Measurements from ENCODE around the gene ROBO1.
"Not testable (repeated sequence)": the region's sequence is repeated elsewhere in the genome, so short reads cannot be mapped to it uniquely, and the experiment has no call there.

ROBO1 gene

DNA sequence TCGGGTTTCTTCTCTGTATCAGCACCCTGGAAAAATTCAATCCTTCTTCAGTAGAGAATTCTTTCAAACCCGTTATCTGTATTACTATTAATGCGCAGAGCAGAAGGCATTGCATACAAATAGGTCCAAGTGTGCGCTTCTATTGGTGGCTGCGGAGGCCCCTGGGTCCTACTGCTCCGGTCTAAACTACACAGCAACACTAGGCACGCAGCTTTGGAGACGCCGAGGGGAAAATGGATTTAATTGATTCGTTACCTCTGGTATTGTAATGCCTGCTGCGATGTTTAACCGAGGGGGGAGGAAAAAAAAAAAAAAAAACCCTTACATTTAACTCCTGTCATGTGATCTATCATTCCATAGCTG lies at the start of gene ROBO1:
Gene ROBO1 (minus strand): TSS at position 94 of the 363 bp plus-strand sequence.
- no peak for DNase-seq

- no peak for DNase-seq
Measured at GRCh38 chr3:79817224-79817623, 49.4 kb upstream of the ROBO1 start.

DNA sequence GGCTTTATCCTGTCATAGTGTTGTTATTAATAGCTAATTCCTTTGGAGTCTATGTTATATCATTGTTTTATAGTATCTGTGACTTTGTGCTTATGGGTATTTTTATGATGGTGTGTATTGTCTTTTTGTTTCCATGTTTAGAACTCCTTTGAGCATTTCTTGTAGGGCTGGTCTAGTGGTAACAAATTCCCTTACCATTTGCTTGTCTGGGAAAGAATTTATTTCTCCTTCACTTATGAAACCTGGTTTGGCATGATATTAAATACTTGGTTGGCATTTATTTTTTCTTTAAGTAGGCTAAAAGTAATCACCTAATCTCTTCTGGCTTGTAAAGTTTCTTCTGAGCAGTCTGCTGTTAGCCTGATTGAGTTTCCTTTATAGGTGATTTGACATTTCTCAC lies 47.7 kb upstream of the ROBO1 start:
- no peak for DNase-seq

- no peak for DNase-seq
Measured at GRCh38 chr3:79810581-79810980, 42.8 kb upstream of the ROBO1 start.

DNA sequence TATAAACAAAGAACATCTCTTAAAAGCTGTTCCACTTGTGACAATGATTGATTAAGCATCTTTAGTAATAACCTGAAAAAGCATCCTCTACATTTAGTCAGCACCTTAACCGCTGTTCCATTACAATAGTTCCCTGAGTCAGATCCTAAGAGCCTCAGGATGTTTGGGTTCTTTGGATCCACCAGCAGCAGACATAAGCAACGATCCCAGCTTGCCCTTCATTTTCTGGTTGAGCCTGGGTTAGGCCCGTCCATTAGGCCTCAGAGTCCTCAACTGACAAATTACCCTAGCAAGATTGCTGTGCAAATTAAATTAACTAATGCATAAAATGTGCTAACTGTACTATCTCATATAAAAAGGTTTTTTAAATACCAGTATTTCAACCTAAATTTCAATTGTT lies 42.3 kb upstream of the ROBO1 start:
- DNase-seq, result no peak

DNA sequence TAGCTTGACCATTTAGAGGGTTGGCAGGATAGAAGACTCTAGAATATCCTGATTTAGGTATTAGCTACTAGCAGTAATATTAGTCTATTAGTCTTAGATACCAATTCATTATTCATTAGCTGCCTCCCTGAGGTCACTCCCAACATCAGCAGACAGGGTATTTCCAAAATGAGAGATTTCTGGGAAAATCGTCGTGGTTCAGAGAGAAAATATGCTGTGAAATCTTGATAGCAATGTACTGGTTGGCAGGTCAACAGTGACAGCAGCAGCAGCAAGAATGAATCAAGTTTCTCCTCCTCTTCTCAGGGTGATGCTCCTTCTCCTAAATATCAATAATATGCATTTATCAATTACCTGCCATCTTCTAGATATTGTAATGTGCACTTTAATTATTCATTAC lies 41.3 kb upstream of the ROBO1 start:
- DNase-seq, result no peak

DNA sequence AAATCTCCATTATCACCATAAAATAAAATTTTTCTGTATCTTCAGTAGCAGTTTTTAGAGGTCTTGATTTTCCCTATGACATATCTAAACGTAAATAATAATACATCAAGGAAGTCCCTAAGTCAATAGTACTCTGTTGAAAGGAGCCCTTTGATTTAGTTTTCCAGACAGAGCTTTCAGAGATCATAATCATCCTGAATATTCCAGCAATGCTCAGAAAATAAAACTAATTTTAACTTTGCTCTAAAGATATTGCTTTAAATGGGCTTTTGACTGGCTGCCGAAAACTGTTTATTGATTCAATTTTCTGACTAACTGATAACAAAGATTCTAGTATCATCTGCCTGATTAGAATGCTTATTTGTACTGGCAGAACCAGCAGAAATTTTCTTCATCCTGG lies 40.7 kb upstream of the ROBO1 start:
- DNase-seq, result no peak

DNA sequence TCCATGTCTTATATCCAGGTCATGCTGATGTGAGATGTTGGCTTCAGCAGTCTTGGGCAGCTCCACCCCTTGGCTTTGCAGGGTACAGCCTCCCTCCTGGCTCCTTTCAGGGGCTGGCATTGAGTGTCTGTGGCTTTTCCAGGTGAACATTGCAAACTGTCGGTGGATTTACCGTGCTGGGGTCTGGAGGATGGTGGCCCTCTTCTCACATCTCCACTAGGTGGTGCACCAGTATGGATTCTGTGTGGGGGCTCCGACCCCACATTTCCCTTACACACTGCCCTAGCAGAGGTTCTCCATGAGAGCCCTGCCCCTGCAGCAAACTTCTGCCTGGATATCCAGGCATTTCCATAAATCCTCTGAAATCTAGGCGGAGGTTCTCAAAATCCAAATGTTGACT lies 22.4 kb upstream of the ROBO1 start:
- not testable (repeated sequence) for DNase-seq

GRCh38 chr3:79773291-79773690 lies 5.5 kb upstream of the ROBO1 start:
- no peak for DNase-seq

- no peak for DNase-seq
Measured at GRCh38 chr3:79769229-79769628, 1.4 kb upstream of the ROBO1 start.

DNA sequence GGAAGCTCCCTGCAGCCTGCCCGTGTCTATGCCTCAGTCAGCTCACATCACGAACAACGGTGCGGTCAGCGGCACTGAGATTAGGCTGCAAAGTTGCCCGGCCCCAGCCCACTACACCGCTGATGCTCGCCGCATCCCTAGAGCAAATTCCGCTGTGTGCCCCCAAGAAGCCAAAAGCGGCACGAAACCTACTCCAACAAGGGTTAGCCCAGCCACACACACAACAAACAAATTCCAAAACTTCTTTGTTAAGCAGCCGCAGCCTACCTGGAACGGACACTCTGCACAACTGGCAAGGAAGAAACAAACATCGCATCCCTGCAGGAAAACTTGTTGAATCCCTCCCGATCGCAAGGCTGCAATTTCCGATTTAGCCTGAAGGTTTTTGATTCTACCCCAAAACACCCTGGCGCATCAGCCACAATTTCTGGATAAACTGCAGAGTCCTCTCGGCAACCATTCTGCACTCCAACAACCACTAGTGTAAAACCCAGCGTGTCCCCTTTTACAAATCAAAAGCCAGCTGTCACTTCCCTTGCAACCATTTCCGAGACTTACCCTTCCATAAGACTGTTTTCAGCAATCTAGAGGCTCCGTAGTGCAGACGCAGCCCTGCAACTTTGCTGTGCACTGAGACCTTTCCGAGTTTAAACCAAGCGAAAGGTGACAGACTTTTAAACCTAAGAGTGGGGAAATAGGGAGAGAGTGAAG lies 449 bp downstream of the ROBO1 start:
- no peak for DNase-seq

GRCh38 chr3:79766496-79767193 lies 1.2 kb downstream of the ROBO1 start:
- DNase-seq, result no peak

GRCh38 chr3:79765911-79766310 lies 1.9 kb downstream of the ROBO1 start:
- DNase-seq, result no peak

GRCh38 chr3:79761441-79761840 lies 6.4 kb downstream of the ROBO1 start:
- DNase-seq, result no peak

- DNase-seq, result no peak
Measured at GRCh38 chr3:79751703-79752102, 16.1 kb downstream of the ROBO1 start.

DNA sequence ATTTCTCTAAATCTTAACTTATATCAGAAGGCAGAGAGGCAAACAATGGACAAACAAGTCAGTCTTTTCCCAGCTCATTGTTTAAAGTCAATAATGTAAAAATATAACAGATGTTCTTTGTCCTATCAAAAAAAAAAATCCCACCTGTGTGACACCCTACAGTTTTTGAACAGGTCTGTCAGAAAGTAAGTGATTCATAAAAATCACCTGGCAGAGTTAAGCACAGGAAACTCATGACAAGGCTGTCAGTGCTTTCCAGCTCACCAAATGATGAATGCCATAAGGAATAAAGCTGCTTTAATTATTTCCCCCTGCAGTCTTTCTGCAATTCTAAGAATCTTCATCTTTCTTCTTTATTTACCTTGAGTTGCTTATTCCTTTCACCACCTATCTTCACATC lies 30.3 kb downstream of the ROBO1 start:
- DNase-seq, result no peak

GRCh38 chr3:79729096-79729495 lies 38.7 kb downstream of the ROBO1 start:
- DNase-seq, result no peak

DNA sequence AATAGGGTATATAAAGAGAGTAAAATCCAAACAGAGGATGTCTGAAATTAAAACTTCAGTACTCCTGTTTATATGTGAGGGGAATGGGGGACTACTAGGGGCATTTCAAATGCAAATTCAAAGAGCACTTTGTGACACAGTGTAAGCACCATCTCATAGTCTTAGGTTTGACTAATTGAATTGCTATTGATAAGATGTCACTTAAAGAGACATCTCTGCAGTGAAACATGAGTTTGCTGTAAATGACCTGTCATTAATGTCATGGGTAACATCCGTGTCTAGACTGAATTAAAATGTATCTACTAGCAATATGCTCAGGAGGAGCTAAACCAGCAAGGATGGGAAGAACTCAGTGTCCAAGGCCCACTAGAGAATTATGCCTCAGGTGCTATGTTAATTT lies 41.0 kb downstream of the ROBO1 start:
- no peak for DNase-seq

GRCh38 chr3:79724206-79724605 lies 43.6 kb downstream of the ROBO1 start:
- no peak for DNase-seq

DNA sequence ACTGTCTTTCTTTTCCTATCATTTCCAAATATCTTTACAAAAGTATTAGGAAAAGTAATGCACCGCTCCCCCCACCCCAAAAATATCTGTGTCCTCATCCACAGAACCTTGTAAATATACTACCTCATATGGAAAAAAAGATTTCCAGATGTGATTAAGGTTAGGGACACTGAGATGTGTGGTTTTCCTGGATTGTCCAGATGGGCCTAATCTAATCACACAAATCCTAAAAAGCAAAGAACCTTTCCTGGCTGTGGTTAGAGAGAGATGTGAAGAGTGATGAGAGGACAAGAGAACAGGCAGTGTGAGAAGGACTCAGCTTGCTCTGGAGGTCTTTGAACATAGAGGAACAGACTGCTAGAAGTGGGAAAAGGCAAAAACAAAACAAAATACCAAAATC lies 77.7 kb downstream of the ROBO1 start:
- no peak for DNase-seq

DNA sequence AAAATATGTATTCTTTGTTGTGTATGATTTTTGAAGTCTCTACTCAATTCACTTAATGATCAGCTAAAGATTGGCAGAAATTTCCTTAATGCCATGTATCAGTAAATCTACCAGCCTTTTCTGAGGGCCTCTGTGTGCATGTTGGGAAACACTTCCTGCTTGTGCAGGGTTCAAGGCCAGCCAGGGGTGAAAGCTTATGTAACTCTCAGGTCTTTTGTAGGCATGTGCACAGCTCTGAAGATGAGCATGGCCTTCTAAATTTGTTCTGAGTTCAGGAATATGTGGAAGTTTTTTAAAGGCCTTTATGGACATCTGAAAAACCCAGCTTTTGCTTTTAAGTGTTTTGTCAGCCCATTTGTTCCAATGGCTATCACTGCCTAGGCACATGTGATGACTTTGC lies 82.7 kb downstream of the ROBO1 start:
- DNase-seq, result no peak

DNA sequence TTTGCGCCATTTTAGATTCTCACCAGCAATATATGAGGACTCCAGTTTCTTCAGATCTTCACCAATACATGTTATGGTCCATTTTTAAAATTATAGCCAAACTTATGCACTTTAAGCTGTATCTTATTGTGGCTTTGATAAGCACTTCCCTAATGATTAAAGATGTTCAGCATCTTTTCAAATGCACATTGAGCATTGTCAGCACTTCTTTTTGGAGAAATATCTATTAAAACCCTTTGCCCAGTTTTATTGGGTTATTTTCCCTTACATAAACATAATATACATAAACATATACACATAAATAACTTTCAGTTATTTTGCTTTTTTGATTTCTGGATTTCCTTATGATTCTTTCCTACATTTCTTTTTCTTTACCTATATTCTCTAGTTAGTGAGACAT lies 83.8 kb downstream of the ROBO1 start:
- DNase-seq, result no peak

- DNase-seq, result no peak
Measured at GRCh38 chr3:79672731-79673130, 95.1 kb downstream of the ROBO1 start.

DNA sequence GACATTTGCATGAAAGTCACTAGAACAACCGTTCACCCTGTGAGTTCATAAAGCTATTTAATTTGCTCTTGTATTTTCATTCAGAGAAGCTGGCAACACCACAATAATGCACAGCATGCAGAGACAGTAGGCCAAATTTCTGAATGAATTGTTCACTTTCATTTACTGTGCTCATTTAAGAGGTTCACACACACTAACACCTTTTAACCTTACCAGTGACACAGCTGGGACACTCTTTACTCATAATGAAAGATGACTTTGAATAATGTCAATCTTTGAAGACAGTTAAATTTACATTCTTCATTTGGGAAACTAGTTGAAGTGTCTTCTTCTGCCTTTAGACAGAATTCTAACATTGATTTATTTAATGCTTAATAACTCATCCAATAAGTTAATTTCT lies 95.7 kb downstream of the ROBO1 start:
- no peak for DNase-seq

GRCh38 chr3:79670178-79670577 lies 97.6 kb downstream of the ROBO1 start:
- DNase-seq, result no peak

Data from SW 1271 (cell line).